Spleen (tissue), 11 donors: ENCODE data around the gene SUGP2. TPM values are rescaled to one million over a fixed set of nuclear protein-coding genes. Genes with fewer than 3 reads are reported as not detected.

Experiments used
- DNase-seq: peaks from one replicate; pipeline ENCODE4 v3.0.0-alpha.2; 2020
- H3K27ac ChIP-seq, 8 donors: fragments of 200-600 bp; sonication (generic) in 7 of 8; 1 replicate in 4 of 8; 2 replicates in 4 of 8; pipeline versions ENCODE4 v1.5.0 to v1.8.0; 2016 to 2021; ENCODE audit warnings: inconsistent platforms in 4 of 8, mild to moderate bottlenecking in 4 of 8, moderate library complexity in 1 of 8
- H3K27me3 ChIP-seq, 7 donors: fragments of 200-600 bp; sonication (generic) in 6 of 7; replicated peaks in 1 of 7; 1 replicate in 4 of 7; 2 replicates in 3 of 7; pipeline versions ENCODE4 v1.5.0 to v1.8.0; 2016 to 2021; ENCODE audit warnings: inconsistent platforms in 3 of 7, mild to moderate bottlenecking in 1 of 7
- H3K36me3 ChIP-seq, 6 donors: fragments of 200-600 bp; sonication (generic) in 5 of 6; 1 replicate in 4 of 6; 2 replicates in 2 of 6; pipeline versions ENCODE4 v1.5.0 to v1.8.0; 2016 to 2021; ENCODE audit warnings: inconsistent platforms in 2 of 6
- H3K4me1 ChIP-seq, 6 donors: fragments of 200-600 bp; sonication (generic) in 5 of 6; 1 replicate in 3 of 6; 2 replicates in 3 of 6; pipeline versions ENCODE4 v1.5.0 to v1.8.0; 2016 to 2021; ENCODE audit warnings: inconsistent platforms in 3 of 6
- H3K4me3 ChIP-seq, 8 donors: fragments of 200-600 bp; sonication (generic) in 7 of 8; 1 replicate in 4 of 8; 2 replicates in 4 of 8; pipeline versions ENCODE4 v1.5.0 to v1.8.0; 2016 to 2021; ENCODE audit warnings: inconsistent platforms in 4 of 8, mild to moderate bottlenecking in 4 of 8, moderate library complexity in 2 of 8
- H3K9me3 ChIP-seq, 8 donors: fragments of 200-600 bp; sonication (generic) in 7 of 8; 1 replicate in 4 of 8; 2 replicates in 4 of 8; pipeline versions ENCODE4 v1.5.0 to v1.8.0; 2016 to 2021; ENCODE audit warnings: inconsistent platforms in 4 of 8
- CTCF ChIP-seq, 11 experiments: fragments of 200-600 bp in 7 of 11; fragments of 450-650 bp in 4 of 11; sonication (generic) in 4 of 11; IDR thresholded peaks in 8 of 11; conservative IDR thresholded peaks in 3 of 11; 1 replicate in 7 of 11; 2 replicates in 4 of 11; pipeline versions ENCODE4 v1.4.0 to v1.8.0; 2016 to 2021; ENCODE audit warnings: antibody characterized with exemption in 11 of 11, inconsistent platforms in 4 of 11, mild to moderate bottlenecking in 1 of 11
- POLR2A ChIP-seq, 3 donors: fragments of 450-650 bp; IDR thresholded peaks; one replicate each; pipeline ENCODE4 v1.5.1; 2017; ENCODE audit warnings: antibody characterized with exemption in 3 of 3, mild to moderate bottlenecking in 1 of 3
- POLR2AphosphoS5 ChIP-seq, 3 donors: sonication (generic); formaldehyde crosslinking; IDR thresholded peaks; one replicate each; pipeline ENCODE4 v1.5.1; 2017; ENCODE audit warnings: antibody characterized with exemption in 3 of 3
- WGBS, 5 donors: extraction: QIAGEN DNeasy Blood & Tissue Kit in 3 of 5; methylation state at CpG; one replicate each; pipeline versions ENCODE4 v1.1.5 to v1.1.7; 2013 to 2018; 5-methylcytosine and 5-hydroxymethylcytosine counted together
- intact Hi-C: fragments of 100-400 bp; cut with DNase I; formaldehyde crosslinking; loops from one replicate; pipeline ENCODE4 v1.15.0; 2023; ENCODE audit warnings: low total_unique reads
- polyA plus RNA-seq, 3 donors: library from polyadenylated mRNA; stranded (reverse); fragments of 200-250 nt; gene quantifications; one replicate each; pipeline ENCODE4 v1.2.1, GENCODE V29; 2013
- total RNA-seq, 7 donors: library from RNA; depleted of rRNA in 3 of 7; stranded (reverse); fragments of >200 nt in 3 of 7; fragmentation: NEBNext Ultra II Directional in 4 of 7; extraction: Animal tissue kit (Norgen Biotek cat#: 25700) in 4 of 7; gene quantifications; one replicate each; pipeline versions ENCODE4 v1.1.0 to v1.2.1, GENCODE V29; 2016 to 2021
- donor health status: healthy with polysubstance abuse.
- donor health status: DM: no; HTN: no; CAD: no; lungs with moderate emphysema.
- donor health status: DM: no; HTN: no; CAD: no.
- donor health status: Bipolar disorder and iron deficiency.
- donor health status: healthy.
- donor health status: DM: no; HTN: no; CAD: no.
- donor health status: DM: yes; HTN: yes; CAD: no.

SUGP2 gene
- total and polyA plus RNA-seq, 10 donors: 54.5 to 127 (median 87.6) TPM

GRCh38 chr19:18982669-18983068 is 50.6 kb downstream of the SUGP2 start:
- Histone ChIP-seq H3K27ac (no peak overlapping the region), H3K9me3 (no peaks in the 10 kb centered on the region), H3K36me3 (no peaks in the 10 kb centered on the region), H3K4me1 (peaks cover 6 to 38% (median 25%) of the 10 kb centered on the region in 6 donors), H3K27me3 (peaks cover 0 to 41% (median 0%) of the 10 kb centered on the region in 7 donors), H3K4me3 (no peak overlapping the region)
- intact Hi-C loops: no loop called here
- 80 to 85% (median 82%) methylated on average over 2 of the region's 2 CpGs for WGBS, 5 donors
- TF ChIP-seq POLR2A (IDR thresholded peaks at IDR 0.05): no peak
- TF ChIP-seq CTCF (IDR thresholded peaks at IDR 0.05 in 8 of 11, conservative IDR thresholded peaks at IDR 0.05 in 3 of 11): no peak
- no peak for TF ChIP-seq POLR2AphosphoS5 (IDR thresholded peaks at IDR 0.05)
- DNase-seq: no peak

- intact Hi-C loops: no loop called here
- peak overlapping the region in 1 of 8 donors; percentile 21 for H3K27ac ChIP-seq
- TF ChIP-seq POLR2AphosphoS5 (IDR thresholded peaks at IDR 0.05) (no peak), POLR2A (IDR thresholded peaks at IDR 0.05) (no peak), CTCF (IDR thresholded peaks at IDR 0.05 in 8 of 11, conservative IDR thresholded peaks at IDR 0.05 in 3 of 11) (no peak)
- H3K4me3 ChIP-seq: no peak overlapping the region
- no peaks in the 10 kb centered on the region for H3K9me3 ChIP-seq
- WGBS, 5 donors: 79 to 87% (median 86%) methylated on average over 7 of the region's 7 CpGs
- H3K27me3 ChIP-seq: peaks cover 0 to 37% (median 0%) of the 10 kb centered on the region in 7 donors
- peaks cover 0 to 31% (median 9%) of the 10 kb centered on the region in 6 donors for H3K4me1 ChIP-seq
- no peaks in the 10 kb centered on the region for H3K36me3 ChIP-seq
- no peak for DNase-seq
Measured at GRCh38 chr19:18980432-18981020, 52.8 kb downstream of the SUGP2 start.

- 44 to 76% (median 59%) methylated on average over 7 of the region's 7 CpGs for whole genome bisulfite sequencing, 5 donors
- H3K9me3 ChIP-seq: no peaks in the 10 kb centered on the region
- H3K4me1 ChIP-seq: peaks cover 0 to 23% (median 0%) of the 10 kb centered on the region in 6 donors
- DNase-seq: no peak
- H3K27ac ChIP-seq: peak overlapping the region in 5 of 8 donors; percentile 29 to 72 (median 66)
- TF ChIP-seq POLR2AphosphoS5 (IDR thresholded peaks at IDR 0.05) (no peak), CTCF (IDR thresholded peaks at IDR 0.05 in 8 of 11, conservative IDR thresholded peaks at IDR 0.05 in 3 of 11) (no peak), POLR2A (IDR thresholded peaks at IDR 0.05) (no peak)
- no peak overlapping the region for H3K4me3 ChIP-seq
- H3K36me3 ChIP-seq: no peaks in the 10 kb centered on the region
- intact Hi-C loops: no loop called here
- H3K27me3 ChIP-seq: peaks cover 0 to 19% (median 0%) of the 10 kb centered on the region in 7 donors
Measured at GRCh38 chr19:18978616-18979015, 54.7 kb downstream of the SUGP2 start.

- WGBS, 5 donors: 65 to 80% (median 69%) methylated on average over 10 of the region's 10 CpGs
- no peak for DNase-seq
Measured at GRCh38 chr19:18975869-18976268, 57.4 kb downstream of the SUGP2 start.

More at GRCh38 chr19:18975869-18976268, 57.4 kb downstream of the SUGP2 start:
- Histone ChIP-seq H3K4me1 (peaks cover 0 to 51% (median 21%) of the 10 kb centered on the region in 6 donors), H3K4me3 (no peak overlapping the region), H3K9me3 (no peaks in the 10 kb centered on the region), H3K36me3 (no peaks in the 10 kb centered on the region), H3K27me3 (peaks cover 0 to 15% (median 0%) of the 10 kb centered on the region in 7 donors), H3K27ac (no peak overlapping the region)
- TF ChIP-seq POLR2A (IDR thresholded peaks at IDR 0.05) (no peak), CTCF (IDR thresholded peaks at IDR 0.05 in 8 of 11, conservative IDR thresholded peaks at IDR 0.05 in 3 of 11) (no peak), POLR2AphosphoS5 (IDR thresholded peaks at IDR 0.05) (no peak)
- intact Hi-C loops: no loop called here
